DMS114 treated with DMSO at 0.1 percent for 48 hours (cell line): ENCODE data around the gene SH3RF1.

Experiments
- DNase-seq: peaks from one replicate; lab custom pipeline; 2025; ENCODE audit not compliant: unreplicated experiment; lab: John Stamatoyannopoulos, UW

Gene SH3RF1

GRCh38 chr4:169252339-169253112 lies 18.2 kb downstream of the SH3RF1 start:
- DNase-seq = no peak

- DNase-seq = no peak
Measured at GRCh38 chr4:169251291-169252235, 19.2 kb downstream of the SH3RF1 start.

- no peak for DNase-seq
Measured at GRCh38 chr4:169250796-169251195, 20.0 kb downstream of the SH3RF1 start.

- no peak for DNase-seq
Measured at GRCh38 chr4:169249999-169250398, 20.8 kb downstream of the SH3RF1 start.

GRCh38 chr4:169249214-169249973 lies 21.4 kb downstream of the SH3RF1 start:
- DNase-seq = no peak

GRCh38 chr4:169248645-169249044 lies 22.1 kb downstream of the SH3RF1 start:
- no peak for DNase-seq

GRCh38 chr4:169246957-169247396 lies 23.8 kb downstream of the SH3RF1 start:
- DNase-seq = no peak

GRCh38 chr4:169246279-169246678 lies 24.5 kb downstream of the SH3RF1 start:
- DNase-seq = no peak

- no peak for DNase-seq
Measured at GRCh38 chr4:169245061-169245460, 25.7 kb downstream of the SH3RF1 start.

GRCh38 chr4:169243825-169244609 lies 26.7 kb downstream of the SH3RF1 start:
- no peak for DNase-seq

GRCh38 chr4:169241464-169241863 lies 29.3 kb downstream of the SH3RF1 start:
- DNase-seq = no peak

GRCh38 chr4:169239221-169239905 lies 31.4 kb downstream of the SH3RF1 start:
- no peak for DNase-seq

GRCh38 chr4:169238445-169238844 lies 32.3 kb downstream of the SH3RF1 start:
- DNase-seq = no peak

GRCh38 chr4:169236873-169237626 lies 33.7 kb downstream of the SH3RF1 start:
- no peak for DNase-seq

- DNase-seq = no peak
Measured at GRCh38 chr4:169236078-169236477, 34.7 kb downstream of the SH3RF1 start.

GRCh38 chr4:169234137-169234855 lies 36.5 kb downstream of the SH3RF1 start:
- DNase-seq = no peak

GRCh38 chr4:169233691-169234090 lies 37.1 kb downstream of the SH3RF1 start:
- no peak for DNase-seq

- no peak for DNase-seq
Measured at GRCh38 chr4:169231647-169232262, 39.0 kb downstream of the SH3RF1 start.
